ENCODE results near the gene IER3.
A peak's percentile ranks its signal among the peaks of the same experiment; 100 is the strongest.
"Not testable (repeated sequence)": the region's sequence is repeated elsewhere in the genome, so short reads cannot be mapped to it uniquely, and the experiment has no call there.

IER3 gene

DNA sequence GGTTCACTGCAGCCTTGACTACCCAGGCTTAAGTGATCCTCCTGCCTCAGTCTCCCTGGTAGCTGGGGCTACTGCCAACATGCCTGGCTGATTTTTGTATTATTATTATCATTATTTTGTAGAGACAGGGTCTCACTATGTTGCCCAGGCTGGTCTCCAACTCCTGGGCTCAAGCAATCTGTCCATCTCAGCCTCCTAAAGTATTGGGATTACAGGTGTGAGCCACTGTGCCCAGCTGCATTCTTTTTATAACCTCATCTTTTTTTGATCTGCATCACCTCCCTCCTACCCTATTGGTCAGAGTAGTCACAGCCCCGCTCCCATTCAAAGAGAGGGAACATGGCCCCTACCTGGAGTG is 23.6 kb upstream of the IER3 start:
- no peak for DNase-seq

DNA sequence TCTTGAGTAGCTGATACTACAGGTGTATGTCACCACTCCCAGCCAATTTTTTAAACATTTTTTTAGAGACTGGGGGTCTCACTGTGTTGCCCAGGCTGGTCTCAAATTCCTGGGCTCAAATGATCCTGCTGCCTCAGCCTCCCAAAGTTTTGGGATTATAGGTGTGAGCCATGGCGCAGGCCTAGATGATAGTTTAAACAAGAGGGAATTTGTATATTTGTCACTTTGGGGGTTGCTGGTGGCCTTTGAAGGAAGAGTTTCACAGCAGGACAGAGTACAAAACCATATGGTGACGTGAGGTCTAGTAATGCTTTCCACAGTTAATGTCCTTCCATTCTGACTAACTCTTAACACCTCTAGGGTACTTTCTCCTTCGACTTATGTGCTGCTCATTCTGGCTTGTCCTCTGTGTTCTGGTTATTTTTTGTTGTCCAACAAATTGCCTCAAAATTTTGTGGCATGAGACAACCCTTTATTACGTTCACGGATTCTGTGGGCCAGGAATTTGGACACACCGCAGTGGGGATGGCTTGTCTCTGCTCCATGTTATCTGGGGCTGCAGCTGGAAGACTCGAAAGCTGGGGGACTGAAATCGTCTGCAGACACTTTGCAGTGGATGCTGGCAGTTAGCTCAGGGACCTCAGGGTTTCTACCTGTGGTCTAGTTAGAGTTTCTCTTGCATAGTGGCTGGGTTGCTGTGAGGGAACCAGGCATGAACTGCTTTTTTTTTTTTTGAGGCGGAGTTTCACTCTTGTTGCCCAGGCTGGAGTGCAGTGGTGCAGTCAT is 23.0 kb upstream of the IER3 start:
- DNase-seq, result no peak

DNA sequence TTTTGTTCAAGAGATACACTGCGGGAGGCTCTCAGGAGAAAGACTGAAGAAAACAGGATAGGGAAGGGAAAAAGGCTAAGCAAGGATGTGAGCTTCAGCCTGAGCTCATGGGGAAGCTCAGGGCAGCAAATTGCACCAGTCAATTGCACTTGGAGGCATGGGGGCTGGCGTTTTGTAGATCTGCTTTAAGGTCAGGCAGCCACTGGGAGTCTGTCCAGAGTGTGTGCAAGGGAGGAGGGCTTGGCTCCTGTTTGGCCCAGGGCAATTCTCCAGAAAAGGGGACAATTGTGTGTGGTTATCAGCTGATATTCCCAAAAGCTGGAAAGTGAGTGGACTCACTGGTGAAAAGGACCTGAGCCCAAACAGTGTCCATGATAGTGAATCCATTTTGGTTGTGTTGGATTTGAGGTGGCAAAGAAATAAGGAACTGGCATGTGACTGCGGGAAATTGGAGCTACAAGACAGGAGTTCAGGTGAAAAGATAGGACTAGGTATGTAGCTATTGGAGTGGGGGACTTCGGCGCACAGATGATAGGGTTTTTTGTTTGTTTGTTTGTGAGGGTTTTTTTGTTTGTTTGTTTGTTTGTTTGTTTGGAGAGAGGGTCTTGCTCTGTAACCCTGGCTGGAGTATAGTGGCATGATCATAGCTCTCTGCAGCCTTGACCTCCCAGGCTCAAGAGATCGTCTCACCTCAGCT is 22.3 kb upstream of the IER3 start:
- DNase-seq, result no peak

DNA sequence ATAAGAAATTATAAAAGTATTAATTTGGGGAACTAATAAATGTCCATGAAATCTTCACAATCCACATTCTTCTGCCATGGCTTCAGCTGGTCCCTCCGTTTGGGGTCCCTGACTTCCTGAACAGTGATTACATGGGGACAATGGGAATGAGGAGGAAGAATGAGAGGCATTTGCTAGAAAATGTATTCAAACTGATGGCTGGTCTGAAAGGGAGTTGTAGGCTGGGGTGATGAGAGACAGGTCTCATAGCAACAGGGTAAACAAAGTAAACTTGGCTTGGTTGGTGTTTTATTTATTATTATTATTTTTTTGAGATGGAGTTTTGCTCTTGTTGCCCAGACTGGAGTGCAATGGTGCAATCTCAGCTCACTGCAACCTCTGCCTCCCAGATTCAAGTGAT is 21.1 kb upstream of the IER3 start:
- DNase-seq, result not testable (repeated sequence)

DNA sequence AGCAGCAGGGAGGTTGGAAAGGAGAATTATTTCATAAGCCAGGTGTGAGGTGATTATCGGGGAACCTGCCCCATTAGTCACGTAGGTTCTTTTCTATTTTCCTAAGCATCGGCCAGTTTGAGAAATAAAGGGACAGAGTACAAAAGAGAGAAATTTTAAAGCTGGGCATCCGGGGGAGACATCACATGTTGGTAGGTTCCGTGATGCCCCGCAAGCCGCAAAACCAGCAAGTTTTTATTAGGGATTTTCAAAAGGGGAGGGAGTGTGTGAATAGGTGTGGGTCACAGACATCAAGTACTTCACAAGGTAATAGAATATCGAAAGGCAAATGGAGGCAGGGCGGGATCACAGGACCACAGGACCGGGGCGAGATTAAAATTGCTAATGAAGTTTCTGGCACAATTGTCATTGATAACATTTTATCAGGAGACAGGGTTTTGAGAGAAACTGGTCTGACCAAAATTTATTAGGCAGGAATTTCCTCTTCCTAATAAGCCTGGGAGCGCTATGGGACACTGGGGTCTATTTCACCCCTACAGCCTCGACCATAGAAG is 20.2 kb upstream of the IER3 start:
- not testable (repeated sequence) for DNase-seq

DNA sequence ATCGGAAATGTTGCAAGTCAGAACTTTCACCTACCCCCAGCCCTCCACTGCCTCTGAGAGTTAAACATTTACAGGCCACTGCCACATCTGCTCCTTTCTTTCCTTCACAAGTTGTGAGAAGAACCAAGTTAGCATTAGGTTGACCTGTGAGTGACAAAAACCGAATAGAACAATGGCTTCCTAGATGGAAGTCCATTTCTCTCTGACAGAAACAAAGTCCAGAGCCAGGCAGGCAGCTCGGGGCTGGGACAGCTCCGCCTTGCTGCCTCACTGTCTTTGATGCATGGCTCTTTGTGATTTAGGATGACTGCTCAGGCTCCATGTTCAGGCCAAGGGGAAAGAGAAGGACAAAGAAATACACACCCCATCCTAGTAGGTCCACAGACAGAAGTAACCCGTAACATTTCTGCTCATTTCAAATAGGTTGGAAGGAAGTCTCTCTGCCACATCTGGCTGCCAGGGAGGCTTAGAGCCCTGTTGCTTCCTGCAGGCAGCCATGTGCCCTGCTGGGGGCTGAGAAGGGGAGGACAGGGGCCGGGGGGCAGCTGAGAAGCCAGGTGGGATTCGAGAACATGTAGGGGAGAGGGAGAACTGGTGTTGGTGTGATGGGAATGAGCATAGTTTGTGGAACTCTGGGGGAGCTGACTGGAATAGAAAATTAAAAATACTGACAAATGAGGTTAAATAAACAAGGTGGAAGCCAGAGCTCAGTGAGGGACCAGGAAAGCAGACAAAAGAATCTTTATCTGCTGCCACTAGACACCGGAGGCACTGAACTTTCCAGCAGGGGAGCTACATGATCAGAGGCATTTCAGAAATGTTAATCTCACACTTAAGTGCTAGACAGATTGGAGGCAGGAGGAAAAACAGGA is 19.5 kb upstream of the IER3 start:
- DNase-seq, result peak; percentile 36

DNA sequence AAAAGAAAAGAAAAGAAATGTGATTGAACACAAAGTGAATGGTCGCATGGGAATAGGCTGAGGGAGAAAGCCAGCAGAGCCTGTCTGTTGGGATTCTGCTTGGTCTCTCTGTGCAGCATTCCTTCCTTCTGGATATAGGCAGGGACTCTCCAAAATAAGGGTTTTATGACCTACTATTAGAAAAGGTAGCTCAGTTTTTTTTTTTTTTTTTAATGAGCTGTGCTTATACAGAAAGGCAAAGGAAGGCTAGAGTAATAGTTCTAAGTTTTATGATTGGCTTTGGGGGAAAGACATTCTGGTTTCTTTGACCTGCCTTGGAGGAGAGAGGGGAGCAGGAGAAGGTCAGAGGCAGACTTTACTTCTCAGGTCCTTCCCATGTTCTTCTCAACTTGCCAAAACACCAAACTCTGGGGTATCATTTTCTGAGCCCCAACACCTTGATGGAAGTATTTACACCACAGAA is 18.8 kb upstream of the IER3 start:
- no peak for DNase-seq

DNA sequence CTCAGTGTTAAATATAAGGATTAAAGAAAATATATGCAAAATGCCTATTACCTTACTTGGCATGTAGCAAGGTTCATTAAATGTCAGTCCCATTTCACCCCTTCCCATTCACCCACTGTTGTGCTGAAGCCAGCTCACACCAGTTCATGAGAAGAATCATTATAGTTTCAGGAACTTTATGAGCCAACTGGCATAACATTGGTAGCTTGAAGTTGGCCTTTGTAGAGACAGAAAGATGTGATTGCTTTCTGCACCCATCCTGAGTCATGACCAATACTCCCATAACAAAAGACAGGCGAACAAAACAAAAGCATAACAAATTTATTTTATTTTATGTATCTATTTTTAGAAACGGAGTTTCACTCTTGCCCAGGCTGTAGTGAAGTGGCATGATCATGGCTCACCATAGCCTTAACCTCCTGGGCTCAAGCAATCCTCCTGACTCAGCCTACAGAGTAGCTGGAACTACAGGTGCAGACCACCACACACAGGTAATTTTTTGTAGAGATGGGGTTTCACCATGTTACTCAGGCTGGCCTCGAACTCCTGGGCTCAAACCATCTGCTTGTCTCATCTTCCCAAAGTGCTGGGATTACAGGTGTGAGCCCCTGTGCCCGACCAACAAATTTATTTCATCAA is 17.6 kb upstream of the IER3 start:
- no peak for DNase-seq

DNA sequence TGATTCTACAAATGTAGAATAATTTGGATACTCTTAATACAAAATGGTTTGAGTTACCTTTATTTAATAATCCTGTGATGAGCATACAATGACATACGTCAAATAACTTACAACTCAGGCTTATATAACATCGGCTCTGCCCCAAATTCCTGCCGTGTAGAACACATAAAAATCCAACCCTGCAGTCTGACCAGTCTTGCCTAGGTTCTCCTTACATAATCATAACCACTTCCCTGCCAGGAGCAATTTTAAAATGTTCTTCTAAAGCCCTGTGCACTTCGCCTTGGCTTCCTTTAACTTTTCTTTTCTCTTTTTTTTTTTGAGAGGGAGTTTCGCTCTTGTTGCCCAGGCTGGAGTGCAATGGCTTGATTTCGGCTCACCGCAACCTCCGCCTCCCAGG is 16.2 kb upstream of the IER3 start:
- no peak for DNase-seq

DNA sequence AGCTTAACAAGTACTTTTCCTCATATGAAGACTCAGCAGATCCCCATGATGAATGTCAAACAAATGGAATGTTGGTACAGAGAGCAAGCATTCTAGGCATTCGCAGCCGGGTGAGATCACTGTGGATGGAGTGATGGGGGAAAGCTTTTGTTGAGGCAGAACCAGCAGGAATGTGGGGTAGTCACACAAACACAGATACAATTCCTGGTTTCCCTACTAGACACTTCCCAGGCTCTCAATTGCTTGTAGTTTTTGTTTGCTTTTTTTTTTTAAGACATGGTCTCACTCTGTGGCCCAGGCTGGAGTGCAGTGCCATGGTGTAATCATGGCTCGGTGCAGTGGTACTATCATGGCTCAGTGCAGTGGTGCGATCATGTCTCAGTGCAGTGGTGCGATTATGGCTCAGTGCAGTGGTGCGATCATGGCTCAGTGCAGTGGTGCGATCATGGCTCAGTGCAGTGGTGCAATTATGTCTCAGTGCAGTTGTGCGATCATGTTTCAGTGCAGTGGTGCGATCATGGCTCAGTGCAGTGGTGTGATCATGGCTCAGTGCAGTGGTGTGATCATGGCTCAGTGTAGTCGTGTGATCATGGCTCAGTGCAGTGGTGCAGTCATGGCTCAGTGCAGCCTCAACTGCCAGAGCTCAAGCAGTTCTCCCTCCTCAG is 15.4 kb upstream of the IER3 start:
- no peak for DNase-seq

DNA sequence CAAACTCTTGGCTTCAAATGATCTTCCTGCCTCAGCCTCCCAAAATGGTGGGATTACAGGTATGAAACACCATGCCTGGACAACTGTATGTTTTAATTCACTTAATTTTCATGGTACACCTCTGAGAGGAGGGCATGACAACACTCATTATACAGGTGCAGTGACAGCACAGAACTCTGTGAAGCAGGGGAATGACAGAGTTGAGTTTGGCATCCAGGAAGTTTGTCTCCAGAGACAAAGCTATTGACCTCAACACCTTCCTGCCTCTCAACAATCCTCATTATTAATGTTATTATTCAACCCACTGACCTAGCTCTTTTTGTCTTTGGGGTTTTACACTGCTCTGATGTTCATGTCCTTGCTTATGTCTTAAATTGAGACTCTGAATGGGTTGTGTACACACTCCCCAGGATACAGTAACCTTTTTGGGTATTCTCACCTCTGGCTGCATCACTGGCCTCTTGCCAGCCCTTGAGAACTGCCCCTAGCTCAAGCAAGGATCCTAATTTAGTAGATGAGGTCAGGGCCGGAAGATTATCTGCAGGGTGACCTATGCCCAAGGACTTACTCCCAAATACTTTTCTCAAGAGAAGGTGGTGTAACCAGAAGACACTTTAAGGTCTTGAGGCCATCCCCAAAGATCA is 13.0 kb upstream of the IER3 start:
- DNase-seq, result no peak

DNA sequence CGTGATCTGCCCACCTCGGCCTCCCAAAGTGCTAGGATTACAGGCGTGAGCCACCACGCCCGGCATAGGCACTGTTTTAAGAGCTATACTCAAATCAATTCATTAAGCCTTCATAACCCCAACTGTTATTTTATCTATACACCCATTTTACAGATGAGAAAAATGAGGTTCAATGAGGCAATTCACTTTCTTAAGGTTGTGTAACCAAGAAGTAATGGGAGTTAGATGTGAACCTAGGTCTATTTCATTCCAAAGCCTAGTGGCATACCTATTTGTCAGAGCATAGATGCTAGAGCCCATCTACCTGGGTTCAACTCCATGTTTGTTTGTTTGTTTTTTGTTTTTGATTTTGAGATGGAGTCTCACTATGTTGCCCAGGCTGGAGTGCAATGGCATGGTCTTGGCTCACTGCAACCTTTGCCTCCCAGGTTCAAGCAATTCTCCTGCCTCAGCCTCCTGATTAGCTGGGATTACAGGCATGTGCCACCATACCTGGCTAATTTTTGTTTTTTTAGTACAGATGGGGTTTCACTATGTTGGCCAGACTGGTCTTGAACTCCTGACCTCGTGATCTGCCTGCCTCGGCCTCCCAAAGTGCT is 12.2 kb upstream of the IER3 start:
- DNase-seq, result not testable (repeated sequence)

DNA sequence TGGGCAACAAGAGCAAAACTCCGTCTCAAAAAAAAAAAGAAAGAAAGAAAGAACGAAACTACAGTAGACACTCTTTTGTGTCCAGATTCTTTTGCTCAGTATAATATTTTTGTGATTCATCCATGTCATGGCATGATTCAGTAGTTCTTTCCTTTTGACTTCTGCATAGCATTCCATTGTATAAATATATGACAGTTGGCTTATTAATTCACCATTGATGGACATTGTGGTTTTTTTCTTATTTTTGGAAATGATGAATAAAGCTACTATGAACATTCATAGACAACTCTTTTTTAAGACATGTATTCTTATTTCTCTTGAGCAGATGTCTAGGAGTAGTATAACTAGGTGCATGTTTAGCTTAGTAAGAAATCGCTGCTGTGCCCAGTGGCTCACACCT is 10.3 kb upstream of the IER3 start:
- no peak for DNase-seq

DNA sequence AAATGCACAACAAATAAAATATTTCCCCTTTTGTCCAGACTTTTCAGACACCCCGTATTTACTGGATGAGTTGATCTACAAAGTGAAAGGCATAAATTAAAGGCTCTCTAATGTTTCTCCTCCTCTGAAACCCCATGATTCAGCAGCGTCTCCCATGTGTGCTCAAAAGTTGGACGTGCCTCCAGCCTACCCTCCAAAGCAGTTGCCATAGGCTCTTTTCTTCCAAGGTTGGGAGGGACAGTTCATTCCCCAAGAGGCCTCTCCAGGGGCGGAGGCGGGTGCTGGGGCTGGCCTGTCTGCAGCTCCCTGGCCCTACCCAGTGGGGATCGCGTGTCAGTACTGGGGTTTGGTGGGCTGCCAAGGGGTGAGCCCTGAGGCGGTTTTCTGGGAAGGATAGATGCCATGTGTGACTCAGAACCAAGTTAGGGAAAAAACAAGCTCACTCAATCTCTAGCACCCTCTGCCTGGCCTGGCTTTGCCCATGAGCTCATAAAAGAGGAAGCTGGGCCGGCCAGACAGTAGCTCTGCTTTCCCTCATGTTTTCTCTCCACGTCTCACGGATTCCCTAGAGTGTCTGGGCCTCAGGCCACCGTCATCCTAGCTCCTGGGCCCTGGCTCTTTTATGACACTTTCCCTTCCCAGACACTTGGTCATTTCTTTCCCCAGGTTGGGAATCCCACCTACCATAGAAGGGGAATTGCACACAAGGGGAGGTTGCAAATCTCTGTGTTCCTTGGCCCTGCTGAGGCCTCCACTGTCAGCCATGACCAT is 8.0 kb upstream of the IER3 start:
- DNase-seq, result no peak

DNA sequence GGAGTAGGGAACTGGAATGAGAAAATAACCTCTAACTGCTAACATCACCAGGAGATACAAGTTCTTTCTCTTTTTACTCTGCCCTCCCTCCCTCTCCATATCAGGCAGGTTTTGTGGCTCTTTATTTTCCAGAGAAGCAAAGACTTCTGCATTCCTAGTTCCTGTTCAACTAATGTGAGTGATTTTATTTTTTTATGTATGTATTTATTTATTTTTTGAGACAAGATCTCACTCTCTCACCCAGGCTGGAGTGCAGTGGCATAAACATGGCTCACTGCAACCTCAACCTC is 6.0 kb upstream of the IER3 start:
- DNase-seq, result no peak

DNA sequence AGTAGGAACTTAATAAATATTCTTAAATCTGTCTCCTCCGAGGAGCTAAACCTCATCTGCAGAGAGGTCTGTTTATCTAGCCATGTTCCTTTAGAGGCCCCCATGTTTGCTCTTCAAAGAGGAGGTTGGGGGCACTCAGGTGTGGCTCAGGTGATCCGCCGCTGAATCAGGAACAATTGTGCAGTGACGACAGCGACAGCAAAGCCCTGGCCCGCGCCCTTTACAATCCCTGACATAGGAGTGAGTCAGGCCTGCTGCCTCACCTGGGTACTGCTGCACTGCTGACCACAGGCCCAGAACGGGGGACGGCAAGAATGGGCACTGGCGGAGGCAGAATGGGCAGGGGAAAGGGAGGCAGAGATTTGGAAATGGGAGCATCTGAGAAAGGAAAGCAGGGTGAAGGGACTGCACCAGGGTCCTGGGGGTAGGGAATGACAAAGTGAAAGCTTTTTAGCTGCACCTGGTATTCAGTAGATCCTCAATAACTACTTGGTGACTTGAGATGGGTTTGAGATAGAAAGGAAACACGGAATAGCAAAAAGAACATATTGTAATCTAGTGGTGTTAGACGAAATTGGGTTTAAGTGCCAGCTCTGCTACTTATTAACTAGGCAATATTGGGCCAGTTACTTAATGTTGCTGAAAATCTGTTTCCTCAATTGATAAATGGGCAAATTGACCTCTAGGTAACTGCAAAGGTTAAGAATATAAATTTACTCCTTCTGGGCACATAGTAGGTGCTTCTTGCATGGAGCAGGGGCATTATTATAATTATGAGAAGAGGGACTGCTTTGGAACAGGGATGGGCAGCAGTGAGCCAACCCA is 5.4 kb upstream of the IER3 start:
- no peak for DNase-seq

DNA sequence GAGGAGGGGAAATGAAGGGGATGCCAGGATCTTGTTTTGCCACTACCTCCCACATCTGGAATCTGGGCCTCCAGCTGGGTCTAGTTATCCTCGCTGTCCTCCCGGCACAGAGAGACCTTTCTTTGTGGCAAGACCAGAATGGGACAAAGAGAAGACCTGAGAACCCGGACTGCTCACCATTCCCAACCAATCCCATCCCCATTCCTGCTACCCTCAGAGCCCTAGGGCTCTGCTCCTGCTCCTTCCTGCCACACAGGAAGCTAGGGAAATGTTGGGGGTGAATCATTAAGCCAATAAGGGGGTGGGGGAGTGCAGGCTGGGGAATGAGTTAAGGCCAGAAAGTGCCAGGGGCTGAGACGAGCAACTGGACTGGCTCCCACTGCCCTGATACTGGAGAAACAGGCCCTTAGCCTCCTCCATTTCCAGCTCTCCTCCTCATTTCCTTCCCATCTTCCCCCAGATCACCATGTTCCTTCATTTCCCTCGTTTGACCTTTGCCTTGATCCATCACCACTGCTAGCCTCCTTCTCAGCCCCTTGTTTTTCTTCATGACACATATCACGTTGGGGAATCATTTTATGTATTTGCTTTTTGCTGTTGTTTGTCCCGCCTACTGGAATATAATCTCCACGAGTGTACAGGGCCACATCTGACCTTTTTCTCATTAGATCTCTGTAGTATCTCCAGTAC is 4.6 kb upstream of the IER3 start:
- no peak for DNase-seq

DNA sequence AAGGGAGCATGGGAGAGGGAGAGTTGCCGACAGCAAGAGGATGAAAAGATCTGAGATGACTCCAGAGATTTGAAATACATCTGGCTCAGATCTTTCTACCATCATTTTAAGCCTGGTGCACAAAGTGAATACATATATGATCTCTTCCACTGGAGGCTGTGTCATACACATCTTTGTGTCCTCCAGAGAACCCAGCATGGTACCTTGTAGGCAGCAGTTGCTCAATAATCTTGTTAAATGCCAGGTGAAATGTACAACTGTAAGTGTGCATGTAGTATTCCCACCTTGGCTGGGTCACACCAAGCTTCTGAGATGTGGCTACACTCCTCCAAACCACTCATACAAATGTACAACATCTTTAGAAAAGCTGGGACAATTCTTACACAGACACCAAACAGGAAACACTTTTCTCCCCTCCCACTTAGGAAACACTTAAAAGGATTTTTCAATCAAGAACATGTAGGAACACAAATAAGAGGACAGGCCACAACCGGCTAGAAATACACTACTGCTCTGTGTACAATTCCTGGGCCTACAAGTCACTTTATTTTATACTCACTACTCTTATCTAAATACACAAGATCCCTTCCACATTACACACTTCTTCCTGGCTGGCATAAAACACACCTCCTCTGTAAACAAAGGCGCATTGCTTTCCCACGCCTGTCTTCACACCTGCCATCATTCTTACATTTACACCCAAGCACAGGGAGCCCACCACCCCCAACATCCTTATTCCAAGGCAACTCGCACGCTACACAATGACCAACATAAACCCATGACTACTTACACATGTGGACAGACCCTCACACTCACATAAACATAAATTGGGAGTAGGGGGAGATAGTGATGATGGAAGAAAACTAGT is 3.8 kb upstream of the IER3 start:
- no peak for DNase-seq
